ENCODE data around the gene SNX14. TPM values are rescaled to one million over a fixed set of nuclear protein-coding genes. Genes with fewer than 3 reads are reported as not detected.
A peak's percentile ranks its signal among the peaks of the same experiment; 100 is the strongest.

SNX14 gene
- total and polyA plus RNA-seq, 10 of the 15 experiments (the other 5 are each of a cell fraction or from before 2014, with no cell fraction given) = 34.2 to 122 (median 51.0) TPM

DNA sequence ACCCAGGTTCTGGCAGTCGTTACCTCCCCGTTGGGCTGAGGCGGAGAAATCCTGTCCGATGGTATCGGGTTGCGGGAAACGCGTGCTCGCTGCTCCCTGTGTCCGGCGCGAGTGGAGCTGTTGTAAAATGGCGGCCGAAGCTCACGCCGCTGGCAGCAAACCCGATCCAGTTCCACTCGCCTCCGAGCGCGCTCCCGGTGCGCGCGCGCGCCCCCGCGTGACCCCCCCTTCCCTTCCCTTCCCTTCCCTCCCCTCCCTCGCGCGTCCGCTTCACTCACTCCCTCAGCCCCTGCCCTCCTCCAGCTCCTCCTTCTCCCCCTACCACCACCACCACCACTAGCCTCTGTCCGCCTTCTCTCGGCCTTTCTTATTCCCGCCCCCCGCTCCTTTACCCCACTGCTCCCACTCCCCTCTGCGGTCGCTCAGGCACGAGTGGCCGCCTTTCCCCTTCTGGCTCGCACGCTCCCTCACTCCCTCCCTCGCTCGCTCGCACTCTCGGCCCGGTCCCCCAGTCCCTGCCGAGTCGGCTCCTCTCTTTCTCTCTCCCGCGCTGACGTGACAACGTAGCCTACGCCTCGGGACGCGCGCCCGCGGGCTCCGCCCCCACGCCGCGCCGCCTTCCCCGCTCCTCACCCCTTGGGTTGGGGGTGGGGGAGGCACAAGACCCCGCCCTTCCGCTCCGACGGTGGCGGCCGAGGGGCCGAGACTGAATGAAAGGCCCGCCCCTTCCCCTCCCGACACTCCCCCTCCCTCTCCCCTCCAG lies 49.3 kb upstream of the SNX14 start, which contains the start of gene SYNCRIP (continued):
- no peak for TF ChIP-seq CEBPZ (IDR thresholded peaks at IDR 0.05; ENCODE audit: low read depth, low read length)
- peak; percentile 77 for TF ChIP-seq ATF7 (IDR thresholded peaks at IDR 0.05; ENCODE audit: low read depth)
- TF ChIP-seq ZBED1 (IDR thresholded peaks at IDR 0.05; ENCODE audit: borderline replicate concordance) = no peak
- TF ChIP-seq, protein P1, sequence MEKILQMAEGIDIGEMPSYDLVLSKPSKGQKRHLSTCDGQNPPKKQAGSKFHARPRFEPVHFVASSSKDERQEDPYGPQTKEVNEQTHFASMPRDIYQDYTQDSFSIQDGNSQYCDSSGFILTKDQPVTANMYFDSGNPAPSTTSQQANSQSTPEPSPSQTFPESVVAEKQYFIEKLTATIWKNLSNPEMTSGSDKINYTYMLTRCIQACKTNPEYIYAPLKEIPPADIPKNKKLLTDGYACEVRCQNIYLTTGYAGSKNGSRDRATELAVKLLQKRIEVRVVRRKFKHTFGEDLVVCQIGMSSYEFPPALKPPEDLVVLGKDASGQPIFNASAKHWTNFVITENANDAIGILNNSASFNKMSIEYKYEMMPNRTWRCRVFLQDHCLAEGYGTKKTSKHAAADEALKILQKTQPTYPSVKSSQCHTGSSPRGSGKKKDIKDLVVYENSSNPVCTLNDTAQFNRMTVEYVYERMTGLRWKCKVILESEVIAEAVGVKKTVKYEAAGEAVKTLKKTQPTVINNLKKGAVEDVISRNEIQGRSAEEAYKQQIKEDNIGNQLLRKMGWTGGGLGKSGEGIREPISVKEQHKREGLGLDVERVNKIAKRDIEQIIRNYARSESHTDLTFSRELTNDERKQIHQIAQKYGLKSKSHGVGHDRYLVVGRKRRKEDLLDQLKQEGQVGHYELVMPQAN (conservative IDR thresholded peaks at IDR 0.05) = peak; percentile 75; the same call in 1 of the 2 replicates
- TF ChIP-seq E2F4 (IDR thresholded peaks at IDR 0.05; ENCODE audit: low read depth, low read length) = 0 out of 2 replicates have a peak, but pooled peaks have one; percentile 45
- TF ChIP-seq CBX3 (IDR thresholded peaks at IDR 0.05; ENCODE audit: borderline replicate concordance, low read depth) = no peak
